Neuron (in vitro differentiated cells): Measurements from ENCODE around the gene TP53TG3E.
"Not testable (repeated sequence)": the region's sequence is repeated elsewhere in the genome, so short reads cannot be mapped to it uniquely, and the experiment has no call there.

Source experiments
- H2AFZ ChIP-seq: one replicate; pipeline ENCODE4 v1.6.1; 2013; ENCODE audit warnings: low read depth, mild to moderate bottlenecking, inconsistent platforms, low read length, moderate library complexity
- H3K27me3 ChIP-seq: one replicate; pipeline ENCODE4 v1.6.1; 2013; ENCODE audit warnings: low read length; ENCODE audit not compliant: insufficient read depth
- H3K36me3 ChIP-seq: one replicate; pipeline ENCODE4 v1.6.1; 2013; ENCODE audit warnings: low read length; ENCODE audit not compliant: insufficient read depth
- H3K4me1 ChIP-seq: one replicate; pipeline ENCODE4 v1.6.1; 2013; ENCODE audit warnings: low read length; ENCODE audit not compliant: insufficient read depth
- H3K4me3 ChIP-seq: 2 replicates; pipeline ENCODE4 v1.5.1; 2013; ENCODE audit warnings: mild to moderate bottlenecking, low read length, moderate library complexity
- H3K9me3 ChIP-seq: one replicate; pipeline ENCODE4 v1.6.1; 2013; ENCODE audit warnings: low read length

Gene TP53TG3E, protein sequence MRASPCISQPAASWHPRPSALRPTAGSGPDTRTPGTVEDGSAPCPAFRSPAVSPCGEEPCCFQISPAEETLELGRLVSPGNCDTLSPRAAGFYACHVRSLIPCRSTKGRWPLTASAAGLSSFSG

DNA sequence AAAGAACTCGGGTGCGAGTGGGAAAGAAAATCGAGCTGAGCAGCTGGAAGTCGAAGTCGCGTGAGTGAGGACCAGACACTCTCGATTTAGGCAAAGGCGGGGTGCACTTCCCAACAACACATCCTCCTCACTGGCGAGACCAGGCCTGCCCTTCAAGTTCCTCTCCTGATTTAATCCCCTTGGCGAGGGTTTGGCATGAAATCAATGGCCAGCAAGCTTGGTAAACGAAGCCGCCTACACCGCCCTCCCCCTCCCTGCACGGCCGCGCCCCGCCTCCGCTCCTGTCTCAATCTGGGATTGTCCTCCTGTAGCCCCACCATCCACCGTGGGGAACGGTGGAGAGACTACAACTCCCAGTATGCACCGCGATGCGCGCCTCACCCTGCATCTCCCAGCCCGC is at the start of gene TP53TG3E:
TP53TG3E (plus strand) TSS at position 301 of the 400 bp plus-strand sequence; CDS start at position 369, 68 bp downstream.
- H3K9me3 ChIP-seq, H3K36me3 ChIP-seq, H2AFZ ChIP-seq, H3K27me3 ChIP-seq, H3K4me3 ChIP-seq, H3K4me1 ChIP-seq: not testable (repeated sequence)

DNA sequence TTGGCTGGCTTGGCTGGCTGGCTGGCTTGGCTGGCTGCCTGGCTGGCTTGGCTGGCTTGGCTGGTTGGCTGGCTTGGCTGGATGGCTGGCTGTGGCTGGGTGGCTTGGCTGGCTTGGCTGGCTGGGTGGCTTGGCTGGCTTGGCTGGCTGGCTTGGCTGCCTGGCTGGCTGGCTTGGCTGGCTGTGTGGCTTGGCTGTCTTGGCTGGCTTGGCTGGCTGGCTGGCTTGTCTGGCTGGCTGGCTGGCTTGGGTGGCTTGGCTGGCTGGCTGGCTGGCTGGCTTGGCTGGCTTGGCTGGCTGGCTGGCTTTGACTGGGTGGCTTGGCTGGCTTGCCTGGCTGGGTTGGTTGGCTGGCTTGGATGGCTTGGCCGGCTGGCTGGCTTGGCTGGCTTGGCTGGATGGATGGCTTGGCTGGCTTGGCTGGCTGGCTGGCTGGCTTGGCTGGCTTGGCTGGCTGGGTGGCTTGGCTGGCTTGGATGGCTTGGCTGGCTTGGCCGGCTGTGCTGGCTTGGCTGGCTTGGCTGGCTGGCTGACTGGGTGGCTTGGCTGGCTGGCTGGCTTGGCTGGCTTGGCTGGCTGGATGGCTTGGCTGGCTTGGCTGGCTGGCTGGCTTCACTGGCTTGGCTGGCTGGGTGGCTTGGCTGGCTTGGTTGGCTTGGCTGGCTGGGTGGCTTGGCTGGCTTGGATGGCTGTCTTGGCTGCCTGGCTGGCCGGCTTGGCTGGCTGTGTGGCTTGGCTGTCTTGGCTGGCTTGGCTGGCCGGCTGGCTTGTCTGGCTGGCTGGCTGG is 32.3 kb downstream of the TP53TG3E start:
- H3K36me3 ChIP-seq, H3K4me1 ChIP-seq, H3K4me3 ChIP-seq, H3K9me3 ChIP-seq, H2AFZ ChIP-seq, H3K27me3 ChIP-seq: not testable (repeated sequence)

DNA sequence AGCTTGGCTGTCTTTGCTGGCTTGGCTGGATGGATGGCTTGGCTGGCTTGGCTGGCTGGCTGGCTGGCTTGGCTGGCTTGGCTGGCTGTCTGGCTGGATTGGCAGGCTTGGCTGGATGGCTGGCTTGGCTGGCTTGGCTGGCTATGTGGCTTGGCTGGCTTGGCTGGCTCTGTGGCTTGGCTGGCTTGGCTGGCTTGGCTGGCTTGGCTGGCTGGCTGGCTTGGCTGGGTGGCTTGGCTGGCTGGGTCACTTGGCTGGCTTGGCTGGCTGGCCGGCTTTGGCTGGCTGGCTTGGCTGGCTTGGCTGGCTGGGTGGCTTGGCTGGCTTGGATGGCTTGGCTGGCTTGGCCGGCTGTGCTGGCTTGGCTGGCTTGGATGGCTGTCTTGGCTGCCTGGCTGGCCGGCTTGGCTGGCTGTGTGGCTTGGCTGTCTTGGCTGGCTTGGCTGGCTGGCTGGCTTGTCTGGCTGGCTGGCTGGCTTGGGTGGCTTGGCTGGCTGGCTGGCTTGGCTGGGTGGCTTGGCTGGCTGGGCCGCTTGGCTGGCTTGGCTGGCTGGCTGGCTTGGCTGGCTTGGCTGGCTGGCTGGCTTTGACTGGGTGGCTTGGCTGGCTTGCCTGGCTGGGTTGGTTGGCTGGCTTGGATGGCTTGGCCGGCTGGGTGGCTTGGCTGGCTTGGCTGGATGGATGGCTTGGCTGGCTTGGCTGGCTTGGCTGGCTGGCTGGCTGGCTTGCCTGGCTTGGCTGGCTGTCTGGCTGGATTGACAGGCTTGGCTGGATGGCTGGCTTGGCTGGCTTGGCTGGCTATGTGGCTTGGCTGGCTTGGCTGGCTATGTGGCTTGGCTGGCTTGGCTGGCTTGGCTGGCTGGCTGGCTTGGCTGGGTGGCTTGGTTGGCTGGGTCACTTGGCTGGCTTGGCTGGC is 33.8 kb downstream of the TP53TG3E start:
- not testable (repeated sequence) for H3K4me3 ChIP-seq, H3K27me3 ChIP-seq, H2AFZ ChIP-seq, H3K9me3 ChIP-seq, H3K4me1 ChIP-seq, H3K36me3 ChIP-seq

DNA sequence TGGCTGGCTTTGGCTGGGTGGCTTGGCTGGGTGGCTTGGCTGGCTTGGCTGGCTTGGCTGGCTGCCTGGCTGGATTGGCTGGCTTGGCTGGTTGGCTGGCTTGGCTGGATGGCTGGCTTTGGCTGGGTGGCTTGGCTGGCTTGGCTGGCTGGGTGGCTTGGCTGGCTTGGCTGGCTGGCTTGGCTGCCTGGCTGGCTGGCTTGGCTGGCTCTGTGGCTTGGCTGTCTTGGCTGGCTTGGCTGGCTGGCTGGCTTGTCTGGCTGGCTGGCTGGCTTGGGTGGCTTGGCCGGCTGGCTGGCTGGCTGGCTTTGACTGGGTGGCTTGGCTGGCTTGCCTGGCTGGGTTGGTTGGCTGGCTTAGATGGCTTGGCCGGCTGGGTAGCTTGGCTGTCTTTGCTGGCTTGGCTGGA is 34.4 kb downstream of the TP53TG3E start:
- not testable (repeated sequence) for H3K4me1 ChIP-seq, H3K4me3 ChIP-seq, H3K36me3 ChIP-seq, H3K9me3 ChIP-seq, H2AFZ ChIP-seq, H3K27me3 ChIP-seq

- not testable (repeated sequence) for H2AFZ ChIP-seq, H3K4me1 ChIP-seq, H3K27me3 ChIP-seq, H3K9me3 ChIP-seq, H3K4me3 ChIP-seq, H3K36me3 ChIP-seq
These were observed 35.3 kb downstream of the TP53TG3E start for GRCh38 chr16:33339093-33340061.
